Measurements from ENCODE around the gene PGLYRP3.

DNA sequence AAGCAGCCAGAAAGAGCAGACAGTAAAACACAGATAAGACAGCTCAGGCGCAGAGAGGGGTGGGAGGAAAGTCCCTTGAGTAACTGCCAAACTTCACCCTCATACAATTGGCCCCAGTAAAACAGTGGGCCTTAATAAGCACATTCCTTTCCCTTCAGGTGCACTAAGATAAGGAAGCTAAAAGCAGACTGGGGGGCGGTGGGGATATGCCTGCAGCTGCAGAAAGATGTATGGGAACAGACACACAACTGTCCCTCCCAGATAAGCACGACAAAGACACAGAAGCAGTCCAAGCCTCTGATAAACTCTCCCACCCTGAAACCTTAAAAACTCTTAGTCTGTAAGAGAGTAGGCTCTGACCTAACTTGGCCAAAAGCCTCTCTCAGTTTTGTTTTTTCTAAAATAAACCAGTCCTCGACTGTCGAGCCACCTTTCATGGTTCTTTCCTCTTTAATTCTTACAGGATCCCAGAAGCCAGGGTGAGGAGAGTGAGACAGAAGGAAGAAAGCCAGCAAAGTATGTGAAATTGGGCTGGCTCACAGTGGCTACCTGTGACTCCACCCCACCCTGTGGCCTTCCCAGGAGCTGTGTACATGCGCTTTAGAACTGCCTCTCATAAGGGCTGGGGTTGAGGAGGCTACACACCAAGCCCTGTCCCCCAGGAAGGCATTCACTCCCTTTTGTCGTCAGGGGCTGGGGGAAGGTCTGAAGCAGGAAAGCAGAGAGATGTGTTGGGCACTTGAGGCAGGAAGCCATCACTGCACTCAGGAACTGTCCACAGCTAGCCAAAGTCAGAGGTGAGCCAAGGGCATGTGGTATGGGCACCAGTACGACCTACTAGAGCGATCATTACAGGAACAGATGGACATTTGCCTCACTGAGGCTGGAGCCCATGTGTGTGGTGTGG, 31.3 kb upstream of the PGLYRP3 start:
- no peak for TF ChIP-seq POLR2A (IDR thresholded peaks at IDR 0.05)
- TF ChIP-seq CTCF (IDR thresholded peaks at IDR 0.05) = no peak
- no peak for TF ChIP-seq EP300 (IDR thresholded peaks at IDR 0.05)

All from ovary (tissue), 3 donors.